Mononuclear cell (primary cell): ENCODE data around the gene ADGRG3. TPM values are rescaled to one million over a fixed set of nuclear protein-coding genes. Genes with fewer than 3 reads are reported as not detected.
A peak's percentile ranks its signal among the peaks of the same experiment; 100 is the strongest.

Experiments
- H3K27me3 ChIP-seq: 2 replicates; pipeline ENCODE4 v1.6.0; 2011; ENCODE audit warnings: low read length, control low read depth; ENCODE audit not compliant: insufficient read depth
- H3K4me1 ChIP-seq: 2 replicates; pipeline ENCODE4 v1.5.1; 2011; ENCODE audit warnings: mild to moderate bottlenecking, low read length, control low read depth; ENCODE audit not compliant: insufficient read depth
- H3K4me3 ChIP-seq: 2 replicates; pipeline ENCODE4 v1.5.1; 2011; ENCODE audit warnings: mild to moderate bottlenecking, low read length, moderate library complexity
- H3K9me3 ChIP-seq: 2 replicates; pipeline ENCODE4 v1.5.1; 2011; ENCODE audit warnings: low read depth, mild to moderate bottlenecking, control low read depth, low read length
- total RNA-seq: library from RNA; depleted of rRNA; stranded (reverse); fragments of >200 nt; gene quantifications from one replicate; pipeline ENCODE4 v1.2.3, GENCODE V29; 2012

ADGRG3 gene, protein sequence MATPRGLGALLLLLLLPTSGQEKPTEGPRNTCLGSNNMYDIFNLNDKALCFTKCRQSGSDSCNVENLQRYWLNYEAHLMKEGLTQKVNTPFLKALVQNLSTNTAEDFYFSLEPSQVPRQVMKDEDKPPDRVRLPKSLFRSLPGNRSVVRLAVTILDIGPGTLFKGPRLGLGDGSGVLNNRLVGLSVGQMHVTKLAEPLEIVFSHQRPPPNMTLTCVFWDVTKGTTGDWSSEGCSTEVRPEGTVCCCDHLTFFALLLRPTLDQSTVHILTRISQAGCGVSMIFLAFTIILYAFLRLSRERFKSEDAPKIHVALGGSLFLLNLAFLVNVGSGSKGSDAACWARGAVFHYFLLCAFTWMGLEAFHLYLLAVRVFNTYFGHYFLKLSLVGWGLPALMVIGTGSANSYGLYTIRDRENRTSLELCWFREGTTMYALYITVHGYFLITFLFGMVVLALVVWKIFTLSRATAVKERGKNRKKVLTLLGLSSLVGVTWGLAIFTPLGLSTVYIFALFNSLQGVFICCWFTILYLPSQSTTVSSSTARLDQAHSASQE
- 1.7 TPM for total RNA-seq

DNA sequence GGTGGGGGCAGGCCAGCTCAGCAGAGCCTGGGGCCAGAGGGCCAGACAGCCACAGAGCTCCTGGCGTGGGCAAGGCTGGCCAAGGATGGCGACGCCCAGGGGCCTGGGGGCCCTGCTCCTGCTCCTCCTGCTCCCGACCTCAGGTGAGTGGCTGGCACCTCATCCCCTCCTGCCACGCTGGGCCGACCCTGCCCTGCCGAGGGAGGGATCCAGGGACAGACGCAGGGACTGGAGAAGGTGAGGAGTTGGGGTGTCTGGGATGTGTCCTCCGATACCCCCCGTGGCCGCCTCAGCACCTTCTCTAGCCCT lies at the start of gene ADGRG3:
ADGRG3 (plus strand) TSS at position 44 of the 309 bp plus-strand sequence; CDS start at position 86, 42 bp downstream.
- Histone ChIP-seq H3K4me1 (peaks cover 37% of the 10 kb centered on the region), H3K4me3 (peak within 1 kb of the TSS; percentile 35), H3K9me3 (no peaks in the 10 kb centered on the region)

DNA sequence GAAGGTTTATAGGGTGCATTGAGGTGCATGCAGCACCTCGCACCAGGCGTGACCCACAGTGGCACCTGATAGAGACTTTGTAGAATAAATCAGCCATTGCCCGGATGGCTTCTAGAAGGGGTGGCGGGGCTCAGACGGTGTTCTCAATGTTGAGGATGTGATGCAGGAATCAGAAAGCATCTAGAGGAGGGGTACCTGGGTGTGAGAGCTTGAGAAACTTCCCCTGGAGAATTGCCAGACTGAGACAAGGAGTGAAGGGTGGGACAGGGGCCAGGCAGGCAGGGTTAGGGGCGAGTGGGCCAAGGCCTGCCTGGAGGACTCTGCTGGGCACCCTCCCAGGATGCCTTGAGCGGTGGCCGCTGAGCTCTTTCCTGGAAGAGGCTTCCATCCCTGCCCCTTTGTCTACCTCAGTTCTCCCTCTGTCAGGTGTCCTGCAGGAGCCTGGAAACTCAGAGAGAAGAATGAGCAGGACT lies 48.9 kb upstream of the ADGRG3 start:
- Histone ChIP-seq H3K4me3 (no peak overlapping the region), H3K4me1 (no peaks in the 10 kb centered on the region), H3K9me3 (no peaks in the 10 kb centered on the region), H3K27me3 (no peaks in the 10 kb centered on the region)

More for the DNA sequence above, at the start of gene ADGRG3:
- no peaks in the 10 kb centered on the region for H3K27me3 ChIP-seq

DNA sequence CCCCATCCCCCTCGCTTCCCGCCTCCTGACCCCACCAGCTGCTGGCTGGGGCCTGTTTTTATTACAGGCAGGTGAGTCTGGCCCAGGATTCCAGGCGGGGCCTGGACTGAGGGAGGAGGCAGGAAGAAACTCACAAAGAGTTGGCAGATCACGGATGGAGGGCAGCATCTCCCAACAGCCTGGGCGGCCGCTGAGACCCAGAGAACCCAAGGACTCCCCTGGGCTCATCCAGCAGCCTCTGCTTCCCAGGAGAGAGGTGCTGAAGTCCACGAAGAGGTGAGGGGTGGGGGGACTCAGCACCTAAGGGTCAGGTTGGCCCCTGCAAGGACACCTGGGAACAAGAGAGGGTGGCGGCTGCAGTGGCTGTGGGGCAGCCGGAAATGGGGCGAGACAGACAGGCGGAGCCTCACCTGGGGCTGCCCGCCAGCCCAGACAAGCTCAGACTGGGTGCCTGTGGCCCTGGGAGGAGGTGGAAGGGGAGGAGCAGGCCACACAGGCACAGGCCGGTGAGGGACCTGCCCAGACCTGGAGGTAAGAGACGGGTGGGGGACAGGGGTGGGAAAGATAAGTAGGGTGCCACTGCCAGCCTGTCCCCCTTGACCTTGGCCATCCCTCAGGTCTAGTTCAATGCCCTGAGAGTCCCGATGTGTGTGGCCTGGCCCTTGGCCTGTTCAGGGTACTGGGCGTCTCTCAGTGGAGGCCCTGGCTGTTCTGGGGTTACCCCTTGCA lies 48.3 kb upstream of the ADGRG3 start:
- Histone ChIP-seq H3K4me3 (no peak overlapping the region), H3K4me1 (no peaks in the 10 kb centered on the region), H3K9me3 (no peaks in the 10 kb centered on the region), H3K27me3 (no peaks in the 10 kb centered on the region)

DNA sequence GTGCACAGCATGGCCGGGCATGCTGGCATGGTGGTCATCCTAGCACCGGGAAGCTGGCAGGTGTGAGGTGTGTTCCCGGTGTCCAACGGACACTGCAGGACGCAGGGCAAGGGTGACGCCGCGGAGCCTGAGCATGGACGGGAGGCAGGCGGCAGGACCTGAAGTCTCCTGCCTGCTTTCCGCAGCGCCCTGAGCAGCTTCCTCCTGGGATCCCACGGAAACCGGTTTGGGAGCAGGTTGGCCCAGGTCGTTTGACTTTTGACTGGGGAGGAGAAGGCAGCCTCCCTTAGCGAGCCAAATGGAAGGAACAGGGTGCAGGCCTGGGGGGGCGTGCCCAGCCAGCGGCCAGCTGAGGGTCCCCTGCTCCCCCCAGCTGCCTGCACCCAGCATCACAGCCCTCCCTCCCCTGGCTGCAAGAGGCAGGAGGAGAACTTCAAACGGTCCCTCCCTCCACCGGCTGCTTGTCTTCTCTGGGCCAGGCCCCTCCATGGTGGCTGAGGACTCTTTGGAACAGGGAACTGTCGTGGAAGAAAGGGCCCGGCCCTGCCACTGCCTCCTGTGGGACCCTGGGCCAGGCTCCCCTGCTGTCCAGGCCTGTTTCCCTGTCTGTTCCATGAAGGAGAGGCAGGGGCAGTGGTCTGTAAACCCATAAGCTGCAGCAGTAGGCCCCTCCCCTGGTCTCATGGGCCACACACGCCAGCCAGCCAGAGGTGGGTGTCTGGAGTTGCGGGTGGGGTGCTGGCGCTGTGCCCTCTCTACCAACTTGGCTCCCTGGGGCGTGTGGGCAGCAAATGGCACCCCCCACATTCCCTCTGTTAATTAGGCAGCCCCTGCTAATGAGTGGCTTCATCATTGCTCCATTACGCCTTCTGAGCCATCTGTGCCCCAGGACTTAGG lies 47.5 kb upstream of the ADGRG3 start:
- Histone ChIP-seq H3K27me3 (no peaks in the 10 kb centered on the region), H3K4me3 (no peak overlapping the region), H3K4me1 (no peaks in the 10 kb centered on the region), H3K9me3 (no peaks in the 10 kb centered on the region)

DNA sequence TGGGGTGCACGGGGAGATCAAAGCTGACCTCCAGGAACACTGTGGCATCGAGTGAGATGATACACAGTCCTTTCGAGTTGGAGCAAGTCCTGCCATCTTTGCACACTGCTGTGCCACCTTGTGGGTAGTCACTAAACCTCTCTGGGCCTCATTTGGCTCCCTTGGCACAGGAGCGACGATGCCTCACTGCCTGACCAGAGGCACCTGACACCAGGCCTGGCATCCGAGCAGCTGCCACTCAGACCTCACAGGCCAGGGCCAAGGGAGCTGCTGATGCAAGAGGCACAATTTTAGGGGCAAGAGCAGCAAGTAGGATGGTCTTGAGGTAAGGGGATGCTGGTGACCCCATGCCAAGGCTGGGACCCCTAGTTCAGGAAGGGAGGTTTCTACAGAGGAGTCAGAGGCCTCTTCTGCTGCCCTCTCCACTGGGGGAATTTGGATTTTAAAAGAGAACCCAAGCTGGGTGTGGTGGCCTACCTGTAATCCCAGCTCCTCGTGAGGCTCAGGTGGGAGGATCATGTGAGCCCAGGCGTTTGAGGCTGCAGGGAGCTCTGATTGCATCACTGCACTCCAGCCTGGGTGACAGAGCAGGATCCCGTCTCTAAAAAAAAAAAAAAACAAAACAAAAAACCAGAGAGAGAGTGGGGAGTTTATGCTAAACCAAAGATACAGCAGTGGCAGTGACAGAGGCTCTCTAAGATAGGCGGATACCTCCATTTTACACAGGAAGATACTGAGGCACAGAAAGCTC lies 46.4 kb upstream of the ADGRG3 start:
- Histone ChIP-seq H3K4me1 (no peaks in the 10 kb centered on the region), H3K9me3 (no peaks in the 10 kb centered on the region), H3K27me3 (no peaks in the 10 kb centered on the region), H3K4me3 (no peak overlapping the region)

DNA sequence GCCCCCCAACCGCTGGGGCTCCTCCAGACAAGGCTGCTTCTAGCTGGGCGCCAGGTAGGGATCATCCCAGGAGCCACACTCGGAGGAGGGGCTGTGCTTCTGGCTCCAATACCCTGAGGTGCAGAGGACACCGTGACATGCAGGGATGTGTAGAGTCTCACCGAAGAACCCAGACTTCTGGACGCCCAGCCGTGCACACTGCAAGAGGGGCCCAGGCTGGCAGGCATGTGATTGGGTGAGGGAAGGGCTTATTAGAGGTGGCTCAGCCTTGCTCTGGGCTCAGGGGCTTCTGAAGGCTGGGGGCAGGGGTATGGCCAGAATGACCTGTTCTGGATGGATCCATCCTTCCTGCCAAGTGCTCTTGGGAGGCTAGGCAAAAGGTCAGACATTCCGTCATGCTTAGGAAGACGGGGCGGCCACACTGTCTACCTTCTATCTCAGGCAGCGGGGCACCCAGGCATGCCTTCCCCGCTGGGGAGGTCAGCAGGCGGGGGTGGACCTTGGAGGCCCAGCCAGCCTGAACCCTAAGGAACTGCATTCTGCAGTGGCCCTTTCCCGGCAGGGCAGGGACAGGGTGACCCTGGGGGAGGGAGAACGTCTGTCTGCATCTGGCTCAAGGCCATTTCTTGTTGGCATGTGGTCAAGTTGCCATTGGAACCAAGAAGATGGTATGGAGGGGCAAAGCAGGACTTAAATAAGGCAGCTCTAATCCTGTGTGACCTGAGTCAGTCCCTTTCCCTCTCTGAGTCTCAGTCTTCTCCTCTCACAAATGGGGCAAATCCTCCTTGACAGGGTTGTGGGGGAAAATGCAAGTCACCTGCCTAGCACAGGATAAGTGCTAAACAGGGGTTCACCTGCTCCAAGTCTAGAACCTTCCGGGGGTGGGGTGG lies 45.5 kb upstream of the ADGRG3 start:
- Histone ChIP-seq H3K4me1 (no peaks in the 10 kb centered on the region), H3K9me3 (no peaks in the 10 kb centered on the region), H3K4me3 (no peak overlapping the region), H3K27me3 (no peaks in the 10 kb centered on the region)

DNA sequence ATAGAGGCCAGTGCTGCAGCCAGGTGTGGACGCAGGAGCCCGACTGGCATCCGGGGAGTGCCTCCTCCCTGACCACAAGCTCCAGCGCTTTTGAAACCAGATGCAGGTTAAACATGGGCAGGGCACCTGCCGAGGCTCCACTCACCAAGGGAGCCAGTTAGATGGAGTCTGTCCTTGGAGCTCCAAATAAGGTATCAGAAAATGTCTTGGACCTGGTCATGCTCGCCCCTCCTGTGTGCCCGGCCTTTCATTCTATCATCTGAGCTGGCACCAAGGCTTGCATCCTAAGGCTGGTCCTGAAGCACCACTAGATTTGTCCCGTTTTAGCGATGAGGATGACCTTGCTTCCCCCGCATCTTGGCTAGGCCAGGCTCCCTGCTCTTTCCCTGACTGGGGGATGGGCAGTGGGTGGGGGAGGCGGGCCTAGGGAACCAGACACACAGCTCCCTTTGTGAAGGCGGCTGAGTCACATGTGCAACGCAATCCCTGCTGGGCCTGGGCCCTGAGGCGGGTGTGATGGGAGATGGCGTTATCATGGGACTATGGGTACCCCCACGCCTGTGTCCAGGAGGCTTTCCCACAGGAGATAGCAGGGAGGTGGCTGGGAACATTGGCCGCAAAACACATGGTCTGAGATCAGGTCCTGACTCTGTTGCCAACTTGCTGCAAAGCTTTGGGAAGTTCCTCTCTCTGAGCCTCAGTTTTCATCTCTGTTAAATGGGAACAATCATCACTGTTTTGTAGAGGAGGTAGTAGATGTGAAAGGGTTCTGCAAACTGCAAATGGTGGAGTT lies 44.7 kb upstream of the ADGRG3 start:
- Histone ChIP-seq H3K9me3 (no peaks in the 10 kb centered on the region), H3K4me1 (no peaks in the 10 kb centered on the region), H3K4me3 (no peak overlapping the region), H3K27me3 (peaks cover 3% of the 10 kb centered on the region)

DNA sequence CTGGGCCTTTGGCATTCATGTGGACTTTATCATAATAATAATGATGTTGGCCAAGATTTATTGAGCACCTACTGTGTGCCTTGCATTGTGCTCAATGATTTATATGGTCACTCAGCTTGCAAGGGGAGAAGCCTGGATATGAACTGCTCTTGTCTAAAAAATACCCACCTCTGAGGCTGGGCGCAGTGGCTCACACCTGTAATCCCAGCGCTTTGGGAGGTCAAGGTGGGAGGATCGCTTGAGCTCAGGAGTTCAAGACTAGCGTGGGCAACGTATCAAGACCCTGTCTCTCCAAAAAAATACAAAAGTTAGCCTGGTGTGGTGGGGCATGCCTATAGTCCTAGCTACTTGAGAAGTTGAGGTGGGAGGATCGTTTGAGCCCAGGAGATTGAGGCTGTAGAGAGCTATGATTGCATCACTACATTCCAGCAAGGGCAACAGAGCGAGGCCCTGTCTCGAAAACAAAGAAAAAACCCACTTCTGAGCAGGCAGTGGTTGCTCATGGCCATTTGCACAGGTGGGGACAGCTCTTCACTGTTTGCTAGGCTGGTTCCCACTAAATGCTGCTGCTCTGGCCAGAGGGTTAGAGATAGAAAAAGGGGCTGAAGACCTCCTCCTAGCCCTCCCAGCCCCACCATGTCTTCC lies 43.9 kb upstream of the ADGRG3 start:
- H3K9me3 ChIP-seq, result no peaks in the 10 kb centered on the region
- no peaks in the 10 kb centered on the region for H3K4me1 ChIP-seq
- peaks cover 5% of the 10 kb centered on the region for H3K27me3 ChIP-seq
- no peak overlapping the region for H3K4me3 ChIP-seq

DNA sequence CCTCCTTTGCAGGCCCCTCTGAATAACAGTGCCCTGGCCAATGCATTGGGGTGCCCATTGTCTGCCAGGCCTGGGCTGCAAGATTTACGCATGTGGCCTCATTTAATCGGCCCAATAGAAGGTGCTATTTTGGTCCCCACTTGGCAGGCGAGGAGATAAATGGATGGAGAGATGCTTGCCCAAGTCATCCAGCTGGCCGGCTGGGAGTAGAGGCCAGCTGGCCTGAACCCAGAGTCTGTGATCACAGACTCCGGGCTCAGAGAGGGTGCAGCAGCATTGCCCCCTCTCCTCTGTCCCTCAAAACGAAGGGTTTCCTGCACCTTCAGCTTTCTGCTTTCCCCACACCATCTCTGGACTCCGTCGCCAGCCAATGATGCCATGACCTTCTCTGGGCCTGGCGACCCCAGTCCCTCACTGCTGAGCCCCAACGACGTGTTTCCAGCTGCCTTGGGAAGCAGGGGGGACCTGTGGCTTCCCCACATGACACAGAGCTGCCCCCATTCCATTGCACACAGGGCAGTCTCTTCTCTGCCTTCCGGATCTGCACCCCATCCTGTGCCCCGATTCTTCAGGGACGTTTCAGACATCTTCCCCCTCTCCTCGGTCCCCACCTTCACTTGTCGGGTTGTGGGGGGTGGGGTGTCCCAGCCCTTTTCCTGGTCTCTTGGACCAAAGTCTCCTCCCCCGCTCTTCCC lies 43.2 kb upstream of the ADGRG3 start:
- Histone ChIP-seq H3K4me3 (no peak overlapping the region), H3K4me1 (no peaks in the 10 kb centered on the region), H3K27me3 (peaks cover 10% of the 10 kb centered on the region)

DNA sequence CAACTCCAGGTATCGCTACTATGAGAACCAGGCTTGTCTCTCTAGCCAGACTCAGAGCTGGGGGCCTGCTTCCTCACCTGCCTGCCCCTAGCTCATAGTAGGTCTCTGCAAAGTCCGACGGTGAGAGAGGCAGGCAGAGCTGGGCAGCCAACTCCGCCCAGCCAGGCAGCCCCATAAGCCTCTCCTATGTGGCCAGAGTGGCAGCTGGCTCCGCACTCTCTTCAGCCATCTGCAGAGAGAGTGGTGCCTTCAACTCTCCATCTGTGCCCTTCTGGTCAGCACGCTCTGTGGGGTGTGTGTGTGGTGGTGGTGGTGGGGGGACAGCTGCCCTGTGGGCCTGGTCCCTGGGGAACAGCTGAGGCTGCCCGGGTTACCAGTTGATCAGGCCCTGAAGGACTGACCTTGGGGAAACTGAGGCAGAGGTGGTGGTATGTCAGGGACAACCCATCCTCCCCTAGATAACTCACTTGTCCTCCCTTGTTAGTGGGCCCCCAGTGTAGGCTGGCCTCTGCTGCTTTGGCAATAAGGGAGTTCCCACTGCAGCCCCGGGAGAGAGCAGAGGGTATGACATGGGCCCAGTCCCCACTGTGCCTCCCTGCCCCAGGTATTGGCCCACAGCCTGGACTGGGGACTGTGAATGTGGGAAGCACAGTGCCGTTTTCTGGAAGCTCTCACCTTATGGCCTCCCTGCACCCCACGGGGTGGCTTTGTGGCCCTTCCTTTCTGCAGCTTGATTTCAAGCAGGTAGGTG lies 41.5 kb upstream of the ADGRG3 start:
- Histone ChIP-seq H3K4me3 (no peak overlapping the region), H3K4me1 (no peaks in the 10 kb centered on the region), H3K27me3 (peaks cover 16% of the 10 kb centered on the region), H3K9me3 (no peaks in the 10 kb centered on the region)

More for the DNA sequence above, 43.2 kb upstream of the ADGRG3 start:
- no peaks in the 10 kb centered on the region for H3K9me3 ChIP-seq

DNA sequence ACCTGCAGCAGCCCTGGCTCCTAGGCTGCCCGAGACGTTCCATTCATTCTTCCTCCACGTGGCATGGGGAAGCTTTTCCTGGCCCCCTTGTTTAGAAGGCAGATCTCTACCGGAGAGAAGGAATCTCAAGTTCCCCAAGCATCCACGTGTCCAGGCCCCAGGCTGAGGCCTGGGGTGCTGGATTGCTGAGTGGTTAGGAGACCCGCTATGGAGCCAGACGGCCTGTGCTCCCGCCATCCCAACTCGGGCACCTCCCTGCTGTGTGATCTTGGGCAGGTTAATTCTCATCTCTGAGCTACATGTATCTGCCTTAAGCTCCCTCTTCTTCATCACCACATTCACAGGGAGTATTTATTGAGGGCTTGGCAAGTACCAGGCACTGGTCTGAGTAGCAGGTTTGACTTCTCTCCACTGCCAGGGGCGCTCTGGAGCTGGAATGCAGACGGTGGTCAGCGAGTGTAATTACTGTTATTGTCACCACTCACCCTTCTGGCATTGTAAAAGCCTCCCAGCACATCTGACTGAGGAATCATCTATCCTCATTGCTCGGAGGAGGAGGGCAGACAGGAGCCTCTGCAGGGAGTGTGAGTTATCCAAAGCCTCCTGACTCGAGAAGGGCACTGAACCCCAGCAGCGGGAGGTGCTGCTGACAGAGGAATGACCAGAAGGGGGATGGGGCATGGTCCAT lies 40.8 kb upstream of the ADGRG3 start:
- no peak overlapping the region for H3K4me3 ChIP-seq
- H3K27me3 ChIP-seq, result peaks cover 16% of the 10 kb centered on the region
- no peaks in the 10 kb centered on the region for H3K4me1 ChIP-seq
- no peaks in the 10 kb centered on the region for H3K9me3 ChIP-seq
